Measurements from ENCODE around the gene TEX36. TPM values are rescaled to one million over a fixed set of nuclear protein-coding genes. Genes with fewer than 3 reads are reported as not detected.

TEX36 gene
- total RNA-seq, 1 experiment from 2014 or later: 0.25 TPM

GRCh38 chr10:125628104-125629049, 54.6 kb downstream of the TEX36 start:
- Histone ChIP-seq H4K20me1 (ENCODE audit: insufficient read depth) (no peaks in the 10 kb centered on the region), H3K9me3 (ENCODE audit: control insufficient read depth in 1 of 2, insufficient read depth in 1 of 2, low read depth in 1 of 2, low read length in 2 of 2) (no peaks in the 10 kb centered on the region), H3K79me2 (ENCODE audit: insufficient read depth, low read length) (no peaks in the 10 kb centered on the region), H3K9me2 (ENCODE audit: insufficient read depth) (no peaks in the 10 kb centered on the region), H3K4me3 (replicated peaks in 1 of 2; ENCODE audit: low read depth in 1 of 2, low read length in 2 of 2) (no peak overlapping the region), H3K9ac (ENCODE audit: low read length) (no peak overlapping the region), H3K27me3 (ENCODE audit: insufficient read depth, low read length) (peaks cover 38% of the 10 kb centered on the region; the same call in 1 of the 2 replicates), H3K27ac (ENCODE audit: low read depth, low read length) (no peak overlapping the region), H3K4me2 (ENCODE audit: low read length) (no peak overlapping the region), H3K36me3 (ENCODE audit: control insufficient read depth in 1 of 2, insufficient read depth in 2 of 2, low read length in 2 of 2) (no peaks in the 10 kb centered on the region), H3K4me1 (ENCODE audit: control insufficient read depth in 1 of 2, insufficient read depth in 2 of 2, low read length in 2 of 2) (peaks cover 2 to 4% of the 10 kb centered on the region in 2 experiments; a peak in 3 of 4 replicates), H2AFZ (ENCODE audit: low read depth, low read length, poor library complexity, severe bottlenecking) (no peak overlapping the region)
- intact Hi-C loops (cut with micrococcal nuclease): loop anchor here (2.0 to 5.0 kb wide), 3 partner anchors 106 to 636 kb away; no protein-coding TSS in a partner anchor
- BruUV-seq (replicated peaks): no TSS peak
- POLR2A ChIA-PET: no interaction called here
- ATAC-seq (no peak), DNase-seq (ENCODE audit: low read depth, low spot score) (no peak)
- CTCF ChIA-PET: interaction anchor here (1.4 kb wide), 1 partner anchor 636 kb away, joined by 3 read pairs; no protein-coding TSS in a partner anchor
- no peak for TF ChIP-seq ELF1 (IDR thresholded peaks at IDR 0.05; ENCODE audit: borderline replicate concordance, low read depth)
- no peak for TF ChIP-seq CBX3 (IDR thresholded peaks at IDR 0.05; ENCODE audit: low read depth)
- TF ChIP-seq YY1 (IDR thresholded peaks at IDR 0.05; ENCODE audit: extremely low read depth, insufficient replicate concordance, low read depth, low read length): no peak
- no peak for TF ChIP-seq POLR2AphosphoS5 (IDR thresholded peaks at IDR 0.05; ENCODE audit: low read depth, low read length)
- RAD21 ChIA-PET (ENCODE audit: low non-redundant PET in 1 of 2, low total read pairs in 2 of 2, uncharacterized antibody in 2 of 2, unreplicated experiment in 2 of 2): interaction anchor here in 1 of 2 experiments (1.4 kb wide), 1 partner anchor 636 kb away, joined by 3 read pairs; no protein-coding TSS in a partner anchor

GRCh38 chr10:125627646-125628045, 55.3 kb downstream of the TEX36 start:
- Histone ChIP-seq H3K9me2 (ENCODE audit: insufficient read depth) (no peaks in the 10 kb centered on the region), H3K9me3 (ENCODE audit: control insufficient read depth in 1 of 2, insufficient read depth in 1 of 2, low read depth in 1 of 2, low read length in 2 of 2) (no peaks in the 10 kb centered on the region), H4K20me1 (ENCODE audit: insufficient read depth) (no peaks in the 10 kb centered on the region), H2AFZ (ENCODE audit: low read depth, low read length, poor library complexity, severe bottlenecking) (no peak overlapping the region), H3K4me1 (ENCODE audit: control insufficient read depth in 1 of 2, insufficient read depth in 2 of 2, low read length in 2 of 2) (no peaks in the 10 kb centered on the region), H3K79me2 (ENCODE audit: insufficient read depth, low read length) (no peaks in the 10 kb centered on the region), H3K36me3 (ENCODE audit: control insufficient read depth in 1 of 2, insufficient read depth in 2 of 2, low read length in 2 of 2) (no peaks in the 10 kb centered on the region), H3K4me3 (replicated peaks in 1 of 2; ENCODE audit: low read depth in 1 of 2, low read length in 2 of 2) (no peak overlapping the region), H3K9ac (ENCODE audit: low read length) (no peak overlapping the region), H3K27me3 (ENCODE audit: insufficient read depth, low read length) (peaks cover 31% of the 10 kb centered on the region; the same call in 1 of the 2 replicates), H3K4me2 (ENCODE audit: low read length) (no peak overlapping the region), H3K27ac (ENCODE audit: low read depth, low read length) (no peak overlapping the region)
- RAD21 ChIA-PET (ENCODE audit: low non-redundant PET in 1 of 2, low total read pairs in 2 of 2, uncharacterized antibody in 2 of 2, unreplicated experiment in 2 of 2): no interaction called here
- no TSS peak for BruUV-seq (replicated peaks)
- POLR2A ChIA-PET: no interaction called here
- TF ChIP-seq TCF7L2 (IDR thresholded peaks at IDR 0.05; ENCODE audit: borderline replicate concordance, extremely low read depth, insufficient read depth, insufficient read length) (no peak), MAX (IDR thresholded peaks at IDR 0.05) (no peak), EZH2 (IDR thresholded peaks at IDR 0.05) (no peak), ZFX (IDR thresholded peaks at IDR 0.05) (no peak), POLR2AphosphoS5 (IDR thresholded peaks at IDR 0.05; ENCODE audit: low read depth, low read length) (no peak), ZBTB33 (IDR thresholded peaks at IDR 0.05; ENCODE audit: extremely low read depth, insufficient replicate concordance, low read length) (no peak), CEBPB (IDR thresholded peaks at IDR 0.05; ENCODE audit: low read depth) (no peak), JUND (IDR thresholded peaks at IDR 0.05) (no peak), YY1 (IDR thresholded peaks at IDR 0.05; ENCODE audit: extremely low read depth, insufficient replicate concordance, low read depth, low read length) (no peak), EZH2phosphoT487 (IDR thresholded peaks at IDR 0.05; ENCODE audit: borderline replicate concordance) (no peak)
- intact Hi-C loops (cut with micrococcal nuclease): loop anchor here (2.0 to 5.0 kb wide), 3 partner anchors 105 to 635 kb away; no protein-coding TSS in a partner anchor
- CTCF ChIA-PET: no interaction called here
- ATAC-seq: no peak
- DNase-seq (ENCODE audit: low read depth, low spot score): no peak

Measured in HCT116 (cell line).